ENCODE results near the gene OARD1.

OARD1 gene

GRCh38 chr6:41088451-41088850, 16.3 kb upstream of the OARD1 start:
- TF ChIP-seq CTCF (IDR thresholded peaks at IDR 0.05; ENCODE audit: control extremely low read depth, extremely low read depth, low read depth, missing control alignments) = no peak
- POLR2A ChIA-PET = no interaction called here
- no peak for DNase-seq (ENCODE audit: extremely low spot score)
- CTCF ChIA-PET = interaction anchor here (1.8 kb wide), 1 partner anchor 16 kb away, joined by 3 read pairs; no protein-coding TSS in a partner anchor

GRCh38 chr6:41085182-41085581, 13.0 kb upstream of the OARD1 start:
- no peak for DNase-seq (ENCODE audit: extremely low spot score)
- ChIA-PET CTCF (no interaction called here), POLR2A (no interaction called here)
- TF ChIP-seq CTCF (IDR thresholded peaks at IDR 0.05; ENCODE audit: control extremely low read depth, extremely low read depth, low read depth, missing control alignments) = no peak

GRCh38 chr6:41083072-41083471, 10.9 kb upstream of the OARD1 start:
- no peak for TF ChIP-seq CTCF (IDR thresholded peaks at IDR 0.05; ENCODE audit: control extremely low read depth, extremely low read depth, low read depth, missing control alignments)
- POLR2A ChIA-PET = no interaction called here

GRCh38 chr6:41080621-41081020, 8.5 kb upstream of the OARD1 start:
- TF ChIP-seq CTCF (IDR thresholded peaks at IDR 0.05; ENCODE audit: control extremely low read depth, extremely low read depth, low read depth, missing control alignments) = no peak
- ChIA-PET POLR2A (no interaction called here), CTCF (interaction anchor here (1.4 to 1.8 kb wide), 2 partner anchors 12 kb away, joined by 4 read pairs; no protein-coding TSS in a partner anchor)
- DNase-seq (ENCODE audit: extremely low spot score) = no peak

More at GRCh38 chr6:41083072-41083471, 10.9 kb upstream of the OARD1 start:
- DNase-seq (ENCODE audit: extremely low spot score) = no peak
- CTCF ChIA-PET = interaction anchor here (2.6 kb wide), 1 partner anchor 9 kb away, joined by 16 read pairs; no protein-coding TSS in a partner anchor

- POLR2A ChIA-PET = no interaction called here
- CTCF ChIA-PET = interaction anchor here (0.9 to 1.8 kb wide), 3 partner anchors 10 to 51 kb away, joined by 3 to 4 read pairs (median 4); no protein-coding TSS in a partner anchor
- no peak for TF ChIP-seq CTCF (IDR thresholded peaks at IDR 0.05; ENCODE audit: control extremely low read depth, extremely low read depth, low read depth, missing control alignments)
- no peak for DNase-seq (ENCODE audit: extremely low spot score)
These were observed 6.9 kb upstream of the OARD1 start for GRCh38 chr6:41079080-41079479.

GRCh38 chr6:41078101-41078500, 5.9 kb upstream of the OARD1 start:
- no peak for TF ChIP-seq CTCF (IDR thresholded peaks at IDR 0.05; ENCODE audit: control extremely low read depth, extremely low read depth, low read depth, missing control alignments)
- DNase-seq (ENCODE audit: extremely low spot score) = no peak
- ChIA-PET CTCF (interaction anchor here (0.9 to 1.3 kb wide), 2 partner anchors 10 to 32 kb away, joined by 3 read pairs; no protein-coding TSS in a partner anchor), POLR2A (no interaction called here)

All from GM10248 (cell line).